SIG-M5 (cell line): ENCODE results near the gene ADAMTS8.
"Not testable (repeated sequence)": the region's sequence is repeated elsewhere in the genome, so short reads cannot be mapped to it uniquely, and the experiment has no call there.

Source experiments
- DNase-seq: peaks from one replicate; lab custom pipeline; 2025; lab: John Stamatoyannopoulos, UW

The ADAMTS8 gene

GRCh38 chr11:130438401-130439159 is 10.2 kb upstream of the ADAMTS8 start:
- not testable (repeated sequence) for DNase-seq

GRCh38 chr11:130437848-130438247 is 9.4 kb upstream of the ADAMTS8 start:
- DNase-seq: no peak

GRCh38 chr11:130436171-130436570 is 7.8 kb upstream of the ADAMTS8 start:
- no peak for DNase-seq

- no peak for DNase-seq
Measured at GRCh38 chr11:130435671-130436070, 7.3 kb upstream of the ADAMTS8 start.

GRCh38 chr11:130434521-130435223 is 6.3 kb upstream of the ADAMTS8 start:
- DNase-seq: no peak

- DNase-seq: no peak
Measured at GRCh38 chr11:130433357-130433756, 4.9 kb upstream of the ADAMTS8 start.

- DNase-seq: no peak
Measured at GRCh38 chr11:130431801-130432200, 3.4 kb upstream of the ADAMTS8 start.

- DNase-seq: no peak
Measured at GRCh38 chr11:130431331-130431773, 2.9 kb upstream of the ADAMTS8 start.

- DNase-seq: no peak
Measured at GRCh38 chr11:130429983-130430382, 1.6 kb upstream of the ADAMTS8 start.

- DNase-seq: no peak
Measured at GRCh38 chr11:130429120-130429681, 792 bp upstream of the ADAMTS8 start.

- no peak for DNase-seq
Measured at GRCh38 chr11:130427581-130428315, 661 bp downstream of the ADAMTS8 start.

GRCh38 chr11:130426837-130427341 is 1.5 kb downstream of the ADAMTS8 start:
- no peak for DNase-seq

- DNase-seq: no peak
Measured at GRCh38 chr11:130426223-130426836, 2.1 kb downstream of the ADAMTS8 start.

GRCh38 chr11:130425156-130425555 is 3.3 kb downstream of the ADAMTS8 start:
- no peak for DNase-seq

GRCh38 chr11:130424613-130425140 is 3.7 kb downstream of the ADAMTS8 start:
- DNase-seq: no peak

GRCh38 chr11:130423541-130424142 is 4.8 kb downstream of the ADAMTS8 start:
- no peak for DNase-seq

- no peak for DNase-seq
Measured at GRCh38 chr11:130422251-130422995, 6.0 kb downstream of the ADAMTS8 start.

- no peak for DNase-seq
Measured at GRCh38 chr11:130421697-130422096, 6.7 kb downstream of the ADAMTS8 start.

- DNase-seq: no peak
Measured at GRCh38 chr11:130421199-130421585, 7.2 kb downstream of the ADAMTS8 start.

- no peak for DNase-seq
Measured at GRCh38 chr11:130420478-130421198, 7.8 kb downstream of the ADAMTS8 start.
